B cell (primary cell): ENCODE measurements around the gene L3MBTL1. TPM values are rescaled to one million over a fixed set of nuclear protein-coding genes. Genes with fewer than 3 reads are reported as not detected.

ENCODE experiments used
- ATAC-seq: fragments of 200-7000 bp; cut with Tn5 transposase; one replicate; pipeline ENCODE4 v1.10.0; 2021; ENCODE audit warnings: low read depth, mild to moderate bottlenecking, moderate number of reproducible peaks, moderate library complexity
- CTCF ChIA-PET: fragments of 350-600 bp; sonication (Branson Sonifier 250); formaldehyde crosslinking; loops from one replicate; lab custom pipeline; 2021; ENCODE audit warnings: antibody characterized with exemption, inconsistent platforms; lab: Charles Lee
- POLR2A ChIA-PET: fragments of 350-600 bp; sonication (Branson Sonifier 250); formaldehyde crosslinking; loops from one replicate; lab custom pipeline; 2021; ENCODE audit warnings: antibody characterized with exemption; lab: Charles Lee
- DNase-seq: peaks from one replicate; pipeline ENCODE4 v3.0.0; 2013
- H2AFZ ChIP-seq: 2 replicates; pipeline ENCODE4 v1.6.1; 2012; ENCODE audit warnings: mild to moderate bottlenecking, low read depth, low read length; ENCODE audit not compliant: insufficient read depth, poor library complexity, severe bottlenecking
- H3K27ac ChIP-seq, 2 donors: 1 replicate in 1 of 2; 2 replicates in 1 of 2; pipeline ENCODE4 v1.5.1; 2012 to 2013; ENCODE audit warnings: low read length in 2 of 2, mild to moderate bottlenecking in 2 of 2, moderate library complexity in 1 of 2
- H3K27me3 ChIP-seq, 4 experiments: fragments of 200-600 bp in 1 of 4; sonication (generic) in 1 of 4; replicated peaks in 1 of 4; 1 replicate in 2 of 4; 2 replicates in 2 of 4; pipeline versions ENCODE4 v1.6.1 to v1.7.0; 2013 to 2016; ENCODE audit warnings: low read length in 3 of 4, mild to moderate bottlenecking in 2 of 4, mixed read lengths in 1 of 4, moderate library complexity in 1 of 4; ENCODE audit not compliant: insufficient read depth in 4 of 4, control insufficient read depth in 3 of 4; ENCODE audit errors: control extremely low read depth in 1 of 4
- H3K36me3 ChIP-seq, 2 experiments: replicated peaks in 1 of 2; 1 replicate in 1 of 2; 2 replicates in 1 of 2; pipeline versions ENCODE4 v1.6.1 to v1.7.1; 2013; ENCODE audit warnings: low read length in 1 of 2; ENCODE audit not compliant: insufficient read depth in 2 of 2, control insufficient read depth in 1 of 2; ENCODE audit errors: control extremely low read depth in 1 of 2, extremely low read depth in 1 of 2
- H3K4me1 ChIP-seq, 2 donors: fragments of 200-600 bp in 1 of 2; sonication (generic) in 1 of 2; 1 replicate in 1 of 2; 2 replicates in 1 of 2; pipeline versions ENCODE4 v1.5.1 to v1.6.1; 2013 to 2017; ENCODE audit warnings: low read length in 2 of 2; ENCODE audit not compliant: control insufficient read depth in 2 of 2, insufficient read depth in 2 of 2
- H3K4me2 ChIP-seq: replicated peaks from 2 replicates; pipeline ENCODE3; 2012; ENCODE audit warnings: mild to moderate bottlenecking, low read depth, low read length; ENCODE audit not compliant: poor library complexity, severe bottlenecking
- H3K4me3 ChIP-seq, 5 experiments: fragments of 200-600 bp in 1 of 5; sonication (generic) in 1 of 5; 1 replicate in 3 of 5; 2 replicates in 2 of 5; pipeline versions ENCODE4 v1.5.1 to v1.7.0; 2011 to 2016; ENCODE audit warnings: low read length in 4 of 5, mild to moderate bottlenecking in 4 of 5, low read depth in 2 of 5, control low read depth in 1 of 5, moderate library complexity in 1 of 5; ENCODE audit not compliant: insufficient read depth in 1 of 5; ENCODE audit errors: control extremely low read depth in 1 of 5, extremely low read depth in 1 of 5
- H3K79me2 ChIP-seq: fragments of 200-600 bp; sonication (generic); one replicate; pipeline ENCODE4 v1.6.0; 2016; ENCODE audit warnings: low read length; ENCODE audit not compliant: control insufficient read depth, insufficient read depth
- H3K9ac ChIP-seq: fragments of 200-600 bp; sonication (generic); 2 replicates; pipeline ENCODE4 v1.6.1; 2017; ENCODE audit warnings: mild to moderate bottlenecking, low read length, moderate library complexity
- H3K9me3 ChIP-seq, 3 donors: one replicate each; pipeline versions ENCODE4 v1.6.1 to v1.7.1; 2013; ENCODE audit warnings: low read length in 2 of 3; ENCODE audit not compliant: control insufficient read depth in 2 of 3, insufficient read depth in 1 of 3; ENCODE audit errors: control extremely low read depth in 1 of 3
- H4K20me1 ChIP-seq: 2 replicates; pipeline ENCODE4 v1.6.0; 2012; ENCODE audit warnings: mild to moderate bottlenecking, low read length; ENCODE audit not compliant: insufficient read depth, control insufficient read depth, poor library complexity, severe bottlenecking
- H3K27ac Mint-ChIP-seq: one replicate; pipeline ENCODE4 v1.8.0; 2021; ENCODE audit warnings: mixed read lengths
- H3K27me3 Mint-ChIP-seq: one replicate; pipeline ENCODE4 v1.8.0; 2021; ENCODE audit warnings: mixed read lengths
- H3K4me1 Mint-ChIP-seq: one replicate; pipeline ENCODE4 v1.8.0; 2021; ENCODE audit warnings: mixed read lengths
- H3K4me3 Mint-ChIP-seq: one replicate; pipeline ENCODE4 v1.8.0; 2021; ENCODE audit warnings: mixed read lengths
- H3K9me3 Mint-ChIP-seq: one replicate; pipeline ENCODE4 v1.8.0; 2022; ENCODE audit warnings: mixed read lengths; ENCODE audit not compliant: insufficient read depth
- EZH2 ChIP-seq: IDR thresholded peaks from 2 replicates; pipeline ENCODE4 v1.6.1; 2012; ENCODE audit warnings: borderline replicate concordance, low read depth, mild to moderate bottlenecking, moderate library complexity, low read length; ENCODE audit not compliant: insufficient read depth, poor library complexity, severe bottlenecking
- WGBS: methylation state at CpG from one replicate; pipeline ENCODE4 v1.1.5; 2013; ENCODE audit warnings: missing lambda C conversion rate; ENCODE audit not compliant: insufficient coverage; 5-methylcytosine and 5-hydroxymethylcytosine counted together
- intact Hi-C: fragments of 100-400 bp; cut with micrococcal nuclease; formaldehyde crosslinking; loops from one replicate; pipeline ENCODE4 v1.10.0; 2022
- polyA plus RNA-seq: library from polyadenylated mRNA; depleted of rRNA; stranded (reverse); fragments of >200 nt; gene quantifications from 2 replicates; pipeline ENCODE4 v1.2.3, GENCODE V29; 2012
- total RNA-seq, 2 donors: library from RNA; stranded (reverse); fragments of 120-200 nt in 1 of 2; gene quantifications; 1 replicate in 1 of 2; 2 replicates in 1 of 2; pipeline versions ENCODE4 v1.2.3 to v1.2.4, GENCODE V29; 2013 to 2022
- TF ChIP-seq, protein P1 (sequence below): fragments of 200-600 bp; IDR thresholded peaks from one replicate; pipeline ENCODE4 v1.8.0; 2022; ENCODE audit warnings: antibody characterized with exemption, mild to moderate bottlenecking

L3MBTL1 gene
- total and polyA plus RNA-seq, 2 donors (not counting 1 experiment from before 2014, with no cell fraction given): 15.6 to 31.4 TPM

DNA sequence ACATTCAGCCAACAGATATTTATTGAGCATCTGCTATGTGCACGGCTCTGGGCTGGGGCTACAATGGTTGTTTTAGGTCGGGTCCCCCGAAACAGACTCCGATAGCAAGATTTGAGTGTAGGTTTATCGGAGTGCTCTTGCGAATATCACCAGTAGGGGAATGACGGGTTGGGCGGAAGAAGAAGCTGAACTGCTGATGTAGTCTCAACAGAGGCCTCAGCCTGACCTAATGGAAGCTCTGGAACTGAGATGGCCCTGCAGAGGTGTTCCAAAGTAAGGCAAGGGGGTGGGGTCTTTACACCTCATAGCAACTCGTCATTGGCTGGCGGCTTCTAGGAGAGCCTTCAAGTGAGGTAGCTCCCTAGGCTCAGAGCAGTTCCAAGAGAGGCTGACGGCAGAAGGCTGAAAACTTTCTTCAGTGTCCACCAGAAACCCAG is 1.1 kb downstream of the L3MBTL1 start:
- Mint-ChIP-seq H3K9me3 (no peaks in the 10 kb centered on the region), H3K27ac (no peak overlapping the region), H3K4me3 (peak overlapping the region; percentile 83), H3K27me3 (peaks cover 36% of the 10 kb centered on the region), H3K4me1 (peaks cover 11% of the 10 kb centered on the region)
- no peak overlapping the region for H3K27ac ChIP-seq
- intact Hi-C loops: no loop called here
- peak overlapping the region; percentile 93 for H3K4me2 ChIP-seq
- CTCF ChIA-PET: no interaction called here
- peaks cover 0 to 42% (median 16%) of the 10 kb centered on the region in 4 experiments for H3K27me3 ChIP-seq
- no peaks in the 10 kb centered on the region for H3K36me3 ChIP-seq
- TF ChIP-seq, protein P1, sequence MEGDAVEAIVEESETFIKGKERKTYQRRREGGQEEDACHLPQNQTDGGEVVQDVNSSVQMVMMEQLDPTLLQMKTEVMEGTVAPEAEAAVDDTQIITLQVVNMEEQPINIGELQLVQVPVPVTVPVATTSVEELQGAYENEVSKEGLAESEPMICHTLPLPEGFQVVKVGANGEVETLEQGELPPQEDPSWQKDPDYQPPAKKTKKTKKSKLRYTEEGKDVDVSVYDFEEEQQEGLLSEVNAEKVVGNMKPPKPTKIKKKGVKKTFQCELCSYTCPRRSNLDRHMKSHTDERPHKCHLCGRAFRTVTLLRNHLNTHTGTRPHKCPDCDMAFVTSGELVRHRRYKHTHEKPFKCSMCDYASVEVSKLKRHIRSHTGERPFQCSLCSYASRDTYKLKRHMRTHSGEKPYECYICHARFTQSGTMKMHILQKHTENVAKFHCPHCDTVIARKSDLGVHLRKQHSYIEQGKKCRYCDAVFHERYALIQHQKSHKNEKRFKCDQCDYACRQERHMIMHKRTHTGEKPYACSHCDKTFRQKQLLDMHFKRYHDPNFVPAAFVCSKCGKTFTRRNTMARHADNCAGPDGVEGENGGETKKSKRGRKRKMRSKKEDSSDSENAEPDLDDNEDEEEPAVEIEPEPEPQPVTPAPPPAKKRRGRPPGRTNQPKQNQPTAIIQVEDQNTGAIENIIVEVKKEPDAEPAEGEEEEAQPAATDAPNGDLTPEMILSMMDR: no peak
- TF ChIP-seq EZH2: no peak
- 88% methylated on average over 9 of the region's 11 CpGs for WGBS
- peaks cover 0 to 13% (median 0%) of the 10 kb centered on the region in 3 donors for H3K9me3 ChIP-seq
- H4K20me1 ChIP-seq: no peaks in the 10 kb centered on the region
- no peak for ATAC-seq
- POLR2A ChIA-PET: no interaction called here
- peaks cover 13 to 18% of the 10 kb centered on the region in 2 donors for H3K4me1 ChIP-seq
- peak overlapping the region; percentile 77 for H2AFZ ChIP-seq
- DNase-seq: no peak
- peak overlapping the region in 2 of 5 experiments; percentile 54 to 63 for H3K4me3 ChIP-seq
- peak overlapping the region; percentile 62 for H3K9ac ChIP-seq
- no peaks in the 10 kb centered on the region for H3K79me2 ChIP-seq

GRCh38 chr20:43511879-43512278 is 4.4 kb downstream of the L3MBTL1 start:
- Histone ChIP-seq H3K4me1 (peaks cover 24 to 25% of the 10 kb centered on the region in 2 donors), H3K4me3 (no peak overlapping the region), H2AFZ (no peak overlapping the region), H3K27me3 (peaks cover 0 to 27% (median 12%) of the 10 kb centered on the region in 4 experiments), H3K27ac (no peak overlapping the region), H4K20me1 (no peaks in the 10 kb centered on the region), H3K79me2 (peaks cover 6% of the 10 kb centered on the region), H3K9me3 (peaks cover 0 to 26% (median 0%) of the 10 kb centered on the region in 3 donors), H3K4me2 (no peak overlapping the region), H3K36me3 (no peaks in the 10 kb centered on the region), H3K9ac (no peak overlapping the region)
- no peak overlapping the region for H3K27ac Mint-ChIP-seq
- WGBS: 100% methylated on average over 1 of the region's 1 CpG
- H3K27me3 Mint-ChIP-seq: peaks cover 15% of the 10 kb centered on the region
- H3K4me3 Mint-ChIP-seq: no peak overlapping the region
- TF ChIP-seq EZH2: no peak
- ChIA-PET CTCF (interaction anchor here (1.3 kb wide), 1 partner anchor 181 kb away, joined by 3 read pairs; no protein-coding TSS in a partner anchor), POLR2A (interaction anchor here (0.6 kb wide), 1 partner anchor 143 kb away, joined by 12 read pairs; no protein-coding TSS in a partner anchor)
- DNase-seq: no peak
- no peak for ATAC-seq
- intact Hi-C loops: no loop called here
- peaks cover 29% of the 10 kb centered on the region for H3K4me1 Mint-ChIP-seq
- no peaks in the 10 kb centered on the region for H3K9me3 Mint-ChIP-seq
